GM18870 (cell line): ENCODE data around the gene CEP128.
A peak's percentile ranks its signal among the peaks of the same experiment; 100 is the strongest.

Source experiments
- ATAC-seq: cut with Tn5 transposase; IDR thresholded peaks from one replicate; pipeline ENCODE4 v1.9.1; 2021; ENCODE audit warnings: moderate library complexity; ENCODE audit not compliant: unreplicated experiment

CEP128 gene

GRCh38 chr14:80564051-80564450, 377.5 kb downstream of the CEP128 start:
- no peak for ATAC-seq

- peak; percentile 100 for ATAC-seq
Observed at GRCh38 chr14:80560800-80561657, 380.5 kb downstream of the CEP128 start.

DNA sequence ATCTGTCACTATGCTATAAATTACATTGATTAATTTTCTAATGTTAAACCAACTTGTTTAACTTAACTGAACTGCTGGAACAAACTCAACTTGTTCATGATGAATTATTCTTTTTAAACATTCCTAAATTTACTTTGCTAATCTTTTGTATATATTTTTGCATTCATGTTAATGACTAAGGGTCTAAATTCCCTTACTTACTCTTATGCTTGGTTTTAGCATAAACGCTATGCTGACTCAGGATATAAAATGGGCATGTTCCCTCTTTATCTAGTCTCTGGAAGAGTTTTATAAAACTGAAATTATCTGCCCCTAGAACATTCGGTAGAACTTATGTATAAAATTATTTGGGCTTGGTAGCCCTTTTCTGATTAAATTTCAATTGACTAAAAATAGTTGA, 387.4 kb downstream of the CEP128 start:
- no peak for ATAC-seq

DNA sequence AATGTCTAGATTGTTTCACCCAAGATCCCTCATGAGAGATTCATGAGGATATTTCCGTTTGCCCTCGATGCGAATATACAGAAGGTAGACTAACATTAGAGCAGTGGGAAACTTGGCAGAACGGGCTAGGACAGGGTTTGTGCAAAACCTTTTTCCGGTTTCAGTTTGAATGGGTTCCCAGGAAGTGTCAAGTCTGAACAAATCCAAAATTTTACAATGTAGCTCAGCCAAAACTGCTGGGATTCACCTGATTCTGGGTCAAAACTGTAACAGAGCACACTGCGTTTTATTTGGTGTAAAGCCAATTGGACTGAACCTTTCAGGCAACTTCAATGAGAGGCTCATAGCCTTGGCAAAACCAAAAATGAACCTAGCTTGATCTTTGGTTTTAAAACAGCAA, 392.4 kb downstream of the CEP128 start:
- no peak for ATAC-seq

GRCh38 chr14:80545935-80546854, 395.3 kb downstream of the CEP128 start:
- ATAC-seq = no peak

DNA sequence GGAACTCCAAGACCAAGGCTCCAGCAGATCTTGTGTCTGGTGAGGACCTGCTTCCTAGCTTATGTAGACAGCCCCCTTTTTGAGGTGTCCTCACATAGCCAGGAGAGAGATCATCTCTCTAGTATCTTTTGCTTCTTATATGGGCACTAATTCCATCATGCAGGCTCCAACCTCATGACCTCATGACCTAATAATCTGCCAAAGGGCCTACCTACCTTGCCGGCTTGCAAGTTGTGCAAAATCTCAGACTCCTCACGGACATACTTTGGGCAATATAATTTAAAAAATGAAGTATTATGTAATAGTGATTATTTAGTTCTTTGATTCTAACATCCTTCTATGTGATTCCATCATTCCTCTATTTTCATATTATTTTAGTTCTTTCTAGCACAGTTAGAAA, 397.2 kb downstream of the CEP128 start:
- no peak for ATAC-seq

DNA sequence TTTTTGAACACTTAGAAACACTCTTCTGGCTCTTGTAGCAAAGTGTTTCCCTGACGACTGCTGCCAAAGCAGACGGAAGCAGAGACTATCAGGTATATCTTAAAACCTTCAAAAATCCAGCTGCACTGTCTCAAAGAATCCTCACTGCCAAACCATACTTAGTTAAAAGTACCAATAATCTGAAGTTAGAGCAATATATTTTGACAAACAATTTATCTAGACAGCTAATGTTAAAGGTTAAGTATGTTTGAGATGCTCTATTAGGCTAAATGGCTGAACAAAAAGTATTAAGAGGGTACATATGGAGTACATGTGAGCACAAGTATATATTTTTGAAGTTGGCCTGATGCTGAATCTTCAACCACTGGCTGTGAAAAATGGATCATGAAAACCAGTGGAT, 398.3 kb downstream of the CEP128 start:
- ATAC-seq = no peak

- no peak for ATAC-seq
Observed at GRCh38 chr14:80538633-80539375, 402.7 kb downstream of the CEP128 start.

DNA sequence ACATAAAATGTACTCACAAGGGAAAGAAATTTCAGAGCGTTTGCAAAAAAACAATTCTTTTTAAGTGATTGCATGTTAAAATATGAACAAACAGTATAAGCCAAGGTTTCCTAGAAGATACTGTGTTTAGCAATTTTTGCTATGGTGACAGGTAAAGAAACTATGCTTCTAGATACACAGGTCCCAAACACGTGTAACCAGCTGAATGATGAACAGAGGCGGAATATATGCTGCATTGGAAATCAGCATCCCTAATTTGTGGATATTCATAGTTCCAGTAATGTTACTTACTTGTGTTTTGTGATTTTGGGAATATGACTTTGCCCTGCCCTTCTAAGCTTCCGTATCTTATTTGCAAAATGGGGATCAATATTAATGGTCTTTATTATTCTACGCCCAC, 403.9 kb downstream of the CEP128 start:
- ATAC-seq = no peak

DNA sequence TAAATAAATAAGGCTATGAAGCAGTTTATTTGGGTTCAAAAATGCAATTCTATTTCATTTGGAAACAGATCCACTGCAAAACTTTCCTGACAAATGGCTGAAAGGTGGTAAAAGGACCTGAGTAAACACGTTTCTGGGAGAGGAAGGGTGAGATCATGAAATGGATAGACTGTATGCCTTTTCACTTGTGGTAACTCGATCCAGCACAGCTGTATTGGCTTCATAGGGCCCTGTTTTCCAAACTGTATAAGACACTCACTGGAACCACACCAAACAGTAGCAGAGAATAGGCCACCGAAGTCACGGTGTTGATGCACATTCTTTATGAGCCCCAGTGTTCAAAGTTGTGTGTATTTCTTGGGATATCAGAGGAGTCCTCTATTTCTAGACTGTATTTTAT, 405.1 kb downstream of the CEP128 start:
- no peak for ATAC-seq

- no peak for ATAC-seq
Observed at GRCh38 chr14:80535171-80535570, 406.4 kb downstream of the CEP128 start.

- no peak for ATAC-seq
Observed at GRCh38 chr14:80523518-80524117, 417.9 kb downstream of the CEP128 start.

- ATAC-seq = no peak
Observed at GRCh38 chr14:80522936-80523335, 418.6 kb downstream of the CEP128 start.

GRCh38 chr14:80522411-80522810, 419.1 kb downstream of the CEP128 start:
- ATAC-seq = no peak

GRCh38 chr14:80521456-80521855, 420.1 kb downstream of the CEP128 start:
- no peak for ATAC-seq

DNA sequence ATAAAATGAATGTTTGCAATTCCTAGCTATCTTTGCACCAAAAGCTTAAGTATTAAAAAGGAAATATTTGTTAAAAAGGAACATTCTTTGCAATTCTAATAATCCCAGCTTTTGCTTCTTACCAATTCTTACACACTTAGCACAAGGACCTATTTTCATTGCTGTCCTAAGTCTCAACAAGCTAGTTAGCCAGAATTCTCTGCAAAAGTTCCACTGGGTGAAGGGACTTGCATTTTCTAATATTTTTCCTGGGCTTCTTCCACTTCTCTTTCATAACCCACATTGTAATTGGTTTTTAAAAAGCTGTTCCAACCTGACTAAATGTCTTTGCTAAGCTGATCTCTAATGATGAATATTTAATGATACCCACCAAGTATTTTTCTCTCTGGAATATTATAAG, 422.5 kb downstream of the CEP128 start:
- ATAC-seq = no peak

DNA sequence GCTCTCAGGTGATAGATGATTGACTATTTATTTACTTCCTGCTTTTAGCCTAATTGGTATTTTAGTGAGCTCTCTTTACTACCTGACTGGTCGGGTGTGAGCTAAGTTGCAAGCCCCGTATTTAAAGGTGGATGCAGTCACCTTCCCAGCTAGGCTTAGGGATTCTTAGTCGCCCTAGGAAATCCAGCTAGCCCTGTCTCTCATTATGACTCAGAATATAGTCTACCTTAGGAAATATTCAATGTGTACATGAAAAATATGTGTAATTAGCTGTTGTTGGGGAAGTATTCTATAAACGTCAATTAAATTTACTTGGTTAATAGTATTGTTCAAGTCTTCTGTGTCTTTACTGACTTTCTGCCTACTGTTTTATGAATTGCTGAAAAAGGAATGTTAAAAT, 423.4 kb downstream of the CEP128 start:
- ATAC-seq = no peak

- ATAC-seq = no peak
Observed at GRCh38 chr14:80507292-80507869, 434.2 kb downstream of the CEP128 start.

DNA sequence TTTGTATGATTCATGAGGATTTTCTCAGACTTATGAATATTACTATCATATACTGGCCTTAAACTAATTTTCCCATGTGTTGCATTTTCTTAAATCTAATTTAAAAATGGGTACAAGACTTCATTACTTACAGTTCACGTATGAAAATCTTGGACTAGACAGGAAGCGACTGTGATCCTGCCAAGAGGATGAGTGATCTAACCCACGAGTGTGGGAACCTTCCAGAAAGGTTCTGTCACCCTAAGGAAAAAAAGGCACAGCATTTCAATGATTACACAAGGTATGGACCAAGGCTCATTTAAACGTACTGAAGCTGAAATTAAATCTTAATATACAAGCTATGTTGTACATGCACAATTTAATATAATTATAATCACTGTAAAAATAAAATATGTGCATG, 436.8 kb downstream of the CEP128 start:
- no peak for ATAC-seq

- ATAC-seq = no peak
Observed at GRCh38 chr14:80498533-80498932, 443.0 kb downstream of the CEP128 start.
